GM23248 (cell line): ENCODE results near the gene ATXN7L3. TPM values are rescaled to one million over a fixed set of nuclear protein-coding genes. Genes with fewer than 3 reads are reported as not detected.

Experiments
- DNase-seq: peaks from one replicate; pipeline ENCODE4 v3.0.0-alpha.2; 2015
- H2AFZ ChIP-seq: fragments of 200-600 bp; sonication (generic); 2 replicates; pipeline ENCODE4 v1.6.1; 2016; ENCODE audit warnings: antibody characterized with exemption
- H3F3A ChIP-seq: fragments of 200-600 bp; sonication (generic); 2 replicates; pipeline ENCODE4 v1.6.1; 2016; ENCODE audit warnings: mild to moderate bottlenecking, antibody characterized with exemption, mixed run types; ENCODE audit not compliant: insufficient read depth
- H3K27ac ChIP-seq: fragments of 200-600 bp; sonication (generic); 2 replicates; pipeline ENCODE4 v1.5.1; 2016; ENCODE audit warnings: mild to moderate bottlenecking
- H3K27me3 ChIP-seq: fragments of 200-600 bp; sonication (generic); replicated peaks from 2 replicates; pipeline ENCODE4 v1.6.1; 2016; ENCODE audit warnings: mild to moderate bottlenecking; ENCODE audit not compliant: insufficient read depth
- H3K36me3 ChIP-seq: fragments of 200-600 bp; sonication (generic); 2 replicates; pipeline ENCODE4 v1.6.1; 2016; ENCODE audit warnings: low read depth, mild to moderate bottlenecking
- H3K4me1 ChIP-seq: fragments of 200-600 bp; sonication (generic); 2 replicates; pipeline ENCODE4 v1.6.1; 2016; ENCODE audit warnings: mild to moderate bottlenecking; ENCODE audit not compliant: insufficient read depth
- H3K4me2 ChIP-seq: fragments of 200-600 bp; sonication (generic); one replicate; pipeline ENCODE4 v1.6.1; 2016; ENCODE audit warnings: mild to moderate bottlenecking; ENCODE audit not compliant: unreplicated experiment
- H3K4me3 ChIP-seq: fragments of 200-600 bp; sonication (generic); 2 replicates; pipeline ENCODE4 v1.5.1; 2016; ENCODE audit warnings: mild to moderate bottlenecking
- H3K79me2 ChIP-seq: fragments of 200-600 bp; sonication (generic); 2 replicates; pipeline ENCODE4 v1.6.1; 2016; ENCODE audit warnings: mild to moderate bottlenecking; ENCODE audit not compliant: insufficient read depth
- H3K9ac ChIP-seq: fragments of 200-600 bp; sonication (generic); 2 replicates; pipeline ENCODE4 v1.6.1; 2016; ENCODE audit warnings: mild to moderate bottlenecking
- H3K9me2 ChIP-seq: fragments of 200-600 bp; sonication (generic); 2 replicates; pipeline ENCODE4 v1.6.1; 2016; ENCODE audit warnings: mixed run types, mild to moderate bottlenecking, moderate library complexity; ENCODE audit not compliant: insufficient read depth
- H3K9me3 ChIP-seq: fragments of 200-600 bp; sonication (generic); one replicate; pipeline ENCODE4 v1.6.1; 2017; ENCODE audit warnings: low read depth
- H4K20me1 ChIP-seq: fragments of 200-600 bp; sonication (generic); 2 replicates; pipeline ENCODE4 v1.6.0; 2016; ENCODE audit not compliant: insufficient read depth
- EZH2 ChIP-seq: fragments of 200-600 bp; sonication (generic); IDR thresholded peaks from 2 replicates; pipeline ENCODE4 v1.6.1; 2018; ENCODE audit warnings: antibody characterized with exemption, mild to moderate bottlenecking; ENCODE audit not compliant: insufficient read depth, poor library complexity, severe bottlenecking
- EZH2phosphoT487 ChIP-seq: fragments of 200-600 bp; sonication (generic); IDR thresholded peaks from 2 replicates; pipeline ENCODE4 v1.6.1; 2018; ENCODE audit warnings: antibody characterized with exemption, moderate library complexity, mild to moderate bottlenecking, low read depth; ENCODE audit not compliant: insufficient read depth
- WGBS, 2 experiments: methylation state at CpG; one replicate each; pipeline ENCODE4 v1.1.6; 2015 to 2017; ENCODE audit warnings: low lambda C conversion rate in 2 of 2, low coverage in 1 of 2; ENCODE audit errors: missing lambda C conversion rate in 2 of 2; 5-methylcytosine and 5-hydroxymethylcytosine counted together
- in situ Hi-C: fragments of 300-500 bp; cut with MboI; formaldehyde crosslinking; loops from 2 replicates; pipeline ENCODE4 v1.15.0; 2020
- polyA plus RNA-seq: library from polyadenylated mRNA; unstranded; fragments of >200 nt; fragmentation: Nextera tagmentation; extraction: Ambion mirVana; gene quantifications from 2 replicates; pipeline ENCODE4 v1.2.1, GENCODE V29; 2016
- total RNA-seq: library from RNA; depleted of rRNA; stranded (reverse); fragments of >200 nt; shearing (Covaris generic); gene quantifications from 2 replicates; pipeline ENCODE4 v1.2.3, GENCODE V29; 2014

Gene ATXN7L3
- total and polyA plus RNA-seq, 2 experiments from 2014 or later: 9.8 to 60.4 TPM

DNA sequence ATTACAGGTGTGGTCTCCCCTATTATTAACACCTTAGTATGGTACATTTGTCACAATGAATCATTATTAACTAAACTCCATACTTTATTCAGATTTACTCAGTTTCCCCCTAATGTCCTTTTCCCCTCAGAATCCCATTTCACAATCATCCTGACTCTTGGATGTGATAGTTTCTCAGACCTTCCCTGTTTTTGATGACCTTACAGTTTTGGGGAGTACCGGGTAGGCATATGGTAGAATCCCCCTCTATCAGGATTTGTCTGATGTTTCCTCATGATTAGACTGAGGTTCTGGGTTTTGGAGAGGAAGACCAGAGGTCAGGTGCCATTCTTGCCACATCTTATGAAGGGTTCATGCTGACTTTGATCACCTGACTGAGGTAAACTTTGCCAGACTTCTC is 35.2 kb downstream of the ATXN7L3 start:
- no peak for TF ChIP-seq EZH2phosphoT487
- Histone ChIP-seq H3F3A (no peaks in the 10 kb centered on the region), H3K4me2 (no peak overlapping the region), H3K27ac (no peak overlapping the region), H3K9me2 (no peaks in the 10 kb centered on the region), H3K4me1 (no peaks in the 10 kb centered on the region), H3K79me2 (no peaks in the 10 kb centered on the region), H3K36me3 (no peaks in the 10 kb centered on the region), H3K9ac (no peak overlapping the region), H3K9me3 (no peaks in the 10 kb centered on the region), H4K20me1 (no peaks in the 10 kb centered on the region), H3K27me3 (no peaks in the 10 kb centered on the region), H3K4me3 (no peak overlapping the region), H2AFZ (no peak overlapping the region)
- 91 to 100% methylated on average over 1 of the region's 1 CpG for WGBS, 2 experiments
- DNase-seq: no peak
- in situ Hi-C loops: no loop called here

DNA sequence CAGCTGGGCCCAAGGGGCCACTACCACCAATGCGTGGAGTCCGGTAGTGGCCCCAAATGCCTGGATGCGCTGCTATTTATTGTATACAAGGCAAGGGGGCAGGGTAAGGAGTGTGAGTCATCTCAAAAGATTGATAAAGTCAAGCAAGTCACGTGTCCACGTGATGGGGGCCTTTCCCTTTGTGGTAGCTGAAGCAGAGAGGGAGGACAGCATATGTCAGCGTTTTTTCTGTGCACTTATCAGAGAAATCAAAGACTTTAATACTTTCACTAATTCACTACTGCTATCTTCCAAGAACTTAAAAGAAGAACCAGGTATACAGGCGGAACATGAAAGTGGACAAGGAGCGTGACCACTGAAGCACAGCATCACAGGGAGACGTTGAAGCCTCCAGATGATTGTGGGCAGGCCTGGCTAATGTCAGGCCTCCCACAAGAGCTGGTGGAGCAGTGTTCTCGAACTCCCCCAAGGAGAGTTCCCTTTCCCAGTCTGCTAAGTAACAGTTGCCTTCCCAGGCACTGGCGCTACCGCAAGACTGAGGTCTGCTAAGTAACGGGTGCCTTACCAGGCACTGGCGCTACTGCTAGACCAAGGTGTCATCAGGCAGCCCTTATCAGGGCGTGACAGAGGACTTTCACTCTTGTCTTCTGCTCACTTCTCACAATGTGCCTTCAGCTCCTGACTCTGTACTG is 40.0 kb downstream of the ATXN7L3 start:
- no peaks in the 10 kb centered on the region for H3F3A ChIP-seq
- no peaks in the 10 kb centered on the region for H3K4me1 ChIP-seq
- no peak overlapping the region for H3K9ac ChIP-seq
- DNase-seq: no peak
- no peaks in the 10 kb centered on the region for H3K79me2 ChIP-seq
- in situ Hi-C loops: no loop called here
- no peak overlapping the region for H3K27ac ChIP-seq
- no peak overlapping the region for H3K4me3 ChIP-seq
- no peaks in the 10 kb centered on the region for H3K36me3 ChIP-seq
- no peaks in the 10 kb centered on the region for H3K9me2 ChIP-seq
- TF ChIP-seq EZH2 (no peak), EZH2phosphoT487 (no peak)
- H4K20me1 ChIP-seq: no peaks in the 10 kb centered on the region
- WGBS, 2 experiments: 94 to 95% methylated on average over 15 of the region's 15 CpGs
- no peaks in the 10 kb centered on the region for H3K27me3 ChIP-seq
- H3K9me3 ChIP-seq: no peaks in the 10 kb centered on the region
- no peak overlapping the region for H2AFZ ChIP-seq
- no peak overlapping the region for H3K4me2 ChIP-seq

DNA sequence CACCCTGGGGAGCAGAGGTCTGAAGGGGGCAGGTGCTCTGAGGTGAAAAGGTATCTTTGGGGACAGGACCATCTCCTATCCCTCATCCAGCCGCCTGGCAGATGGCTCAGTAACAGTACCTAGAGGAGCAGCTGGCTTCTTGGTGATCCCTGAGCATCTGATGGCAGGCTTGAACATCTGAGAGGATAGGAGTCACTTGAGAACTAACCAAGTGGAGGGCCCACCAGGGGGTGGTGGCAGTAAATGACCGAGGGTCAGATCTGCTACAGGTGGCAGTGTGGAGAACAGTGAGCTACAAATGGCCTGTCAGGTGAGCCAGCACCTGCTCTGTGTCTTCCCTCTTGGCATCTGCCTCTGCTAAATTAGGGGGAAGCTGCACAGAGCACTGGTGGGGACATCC is 44.2 kb downstream of the ATXN7L3 start:
- 97 to 100% methylated on average over 2 of the region's 2 CpGs for WGBS, 2 experiments
- no peak overlapping the region for H3K4me2 ChIP-seq
- no peak overlapping the region for H2AFZ ChIP-seq
- H4K20me1 ChIP-seq: no peaks in the 10 kb centered on the region
- no peak overlapping the region for H3K4me3 ChIP-seq
- no peak for DNase-seq
- H3K4me1 ChIP-seq: no peaks in the 10 kb centered on the region
- no peaks in the 10 kb centered on the region for H3K27me3 ChIP-seq
- H3K9me2 ChIP-seq: no peaks in the 10 kb centered on the region
- H3K9ac ChIP-seq: no peak overlapping the region
- no peaks in the 10 kb centered on the region for H3F3A ChIP-seq
- H3K79me2 ChIP-seq: peaks cover 13% of the 10 kb centered on the region; the same call in 1 of the 2 replicates
- H3K36me3 ChIP-seq: no peaks in the 10 kb centered on the region
- in situ Hi-C loops: no loop called here
- no peaks in the 10 kb centered on the region for H3K9me3 ChIP-seq
- no peak overlapping the region for H3K27ac ChIP-seq
- TF ChIP-seq EZH2phosphoT487: no peak
- TF ChIP-seq EZH2: no peak

DNA sequence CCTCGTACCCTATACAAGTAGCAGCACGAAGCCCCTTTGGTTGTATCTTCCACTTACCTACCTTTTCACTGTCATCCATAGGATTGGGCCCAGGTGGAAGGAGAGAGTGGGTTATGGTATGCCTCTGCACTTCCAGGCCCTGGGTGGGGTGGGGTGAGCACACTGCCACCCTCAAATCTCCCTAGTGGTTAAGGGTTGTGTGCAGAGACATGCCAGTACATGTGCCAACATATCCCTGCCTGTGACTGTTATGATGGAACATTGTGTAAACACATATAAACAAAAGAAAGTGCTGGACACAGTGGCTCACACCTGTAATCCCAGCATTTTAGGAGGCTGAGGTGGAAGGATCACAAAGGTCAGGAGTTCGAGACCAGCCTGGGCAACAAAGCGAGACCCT is 46.8 kb downstream of the ATXN7L3 start:
- in situ Hi-C loops: no loop called here
- Histone ChIP-seq H3K9ac (no peak overlapping the region), H3K4me1 (no peaks in the 10 kb centered on the region), H3K9me3 (no peaks in the 10 kb centered on the region), H2AFZ (no peak overlapping the region), H3K9me2 (no peaks in the 10 kb centered on the region), H3K36me3 (no peaks in the 10 kb centered on the region), H3F3A (no peaks in the 10 kb centered on the region), H3K27me3 (no peaks in the 10 kb centered on the region), H3K27ac (no peak overlapping the region), H3K4me2 (no peak overlapping the region), H3K4me3 (no peak overlapping the region), H3K79me2 (peaks cover 15% of the 10 kb centered on the region; the same call in 1 of the 2 replicates), H4K20me1 (no peaks in the 10 kb centered on the region)
- WGBS, 2 experiments: 99% methylated on average over 4 of the region's 4 CpGs
- no peak for DNase-seq
- TF ChIP-seq EZH2 (no peak), EZH2phosphoT487 (no peak)
